CD4-positive, CD25-positive, alpha-beta regulatory T cell (primary cell): Measurements from ENCODE around the gene KRT83. TPM values are rescaled to one million over a fixed set of nuclear protein-coding genes. Genes with fewer than 3 reads are reported as not detected.
"Not testable (repeated sequence)": the region's sequence is repeated elsewhere in the genome, so short reads cannot be mapped to it uniquely, and the experiment has no call there.

Source experiments
- ATAC-seq, 2 donors: fragments of 150-1000 bp; cut with Tn5 transposase; one replicate each; pipeline ENCODE4 v1.10.0; 2021; ENCODE audit warnings: low read depth in 2 of 2, moderate number of reproducible peaks in 2 of 2, moderate library complexity in 1 of 2
- DNase-seq, 3 donors: peaks; one replicate each; pipeline versions ENCODE4 v3.0.0 to v3.0.0-alpha.2; 2012 to 2022; ENCODE audit warnings: mixed read lengths in 1 of 3
- H3K27ac ChIP-seq: one replicate; pipeline ENCODE4 v1.7.0; 2013; ENCODE audit warnings: mild to moderate bottlenecking, low read length; ENCODE audit not compliant: insufficient read depth, poor library complexity, severe bottlenecking
- H3K27me3 ChIP-seq: one replicate; pipeline ENCODE4 v1.7.0; 2013; ENCODE audit warnings: low read length; ENCODE audit not compliant: control insufficient read depth, insufficient read depth
- H3K36me3 ChIP-seq: one replicate; pipeline ENCODE4 v1.7.0; 2013; ENCODE audit warnings: mild to moderate bottlenecking, low read length, moderate library complexity; ENCODE audit not compliant: control insufficient read depth, insufficient read depth
- H3K4me1 ChIP-seq: 2 replicates; pipeline ENCODE4 v1.7.0; 2013; ENCODE audit warnings: mild to moderate bottlenecking, low read length; ENCODE audit not compliant: insufficient read depth, control insufficient read depth, poor library complexity, severe bottlenecking
- H3K4me3 ChIP-seq: one replicate; pipeline ENCODE4 v1.7.0; 2013; ENCODE audit warnings: low read depth, mild to moderate bottlenecking, low read length, moderate library complexity
- H3K9me3 ChIP-seq, 2 experiments: 1 replicate in 1 of 2; 2 replicates in 1 of 2; pipeline ENCODE4 v1.7.0; 2013; ENCODE audit warnings: low read length in 2 of 2, mild to moderate bottlenecking in 1 of 2, moderate library complexity in 1 of 2; ENCODE audit not compliant: control insufficient read depth in 2 of 2
- H3K27ac Mint-ChIP-seq, 3 donors: one replicate each; pipeline ENCODE4 v1.8.0; 2020 to 2022; ENCODE audit warnings: mild to moderate bottlenecking in 3 of 3, mixed read lengths in 3 of 3, moderate library complexity in 2 of 3
- H3K27me3 Mint-ChIP-seq: one replicate; pipeline ENCODE4 v1.8.0; 2022; ENCODE audit warnings: mild to moderate bottlenecking, mixed read lengths
- H3K36me3 Mint-ChIP-seq: one replicate; pipeline ENCODE4 v1.8.0; 2020; ENCODE audit warnings: mixed read lengths
- H3K4me1 Mint-ChIP-seq, 4 donors: one replicate each; pipeline ENCODE4 v1.8.0; 2020 to 2022; ENCODE audit warnings: mixed read lengths in 4 of 4, mild to moderate bottlenecking in 1 of 4
- H3K4me3 Mint-ChIP-seq, 4 donors: one replicate each; pipeline ENCODE4 v1.8.0; 2020 to 2022; ENCODE audit warnings: mild to moderate bottlenecking in 4 of 4, mixed read lengths in 4 of 4, moderate library complexity in 3 of 4
- H3K9me3 Mint-ChIP-seq, 7 donors: one replicate each; pipeline ENCODE4 v1.8.0; 2020 to 2022; ENCODE audit warnings: mixed read lengths in 7 of 7, mild to moderate bottlenecking in 3 of 7, moderate library complexity in 2 of 7
- polyA plus RNA-seq, 4 donors: library from polyadenylated mRNA; unstranded; fragments of 300-500 nt; fragmentation: Illumina TruSeq; gene quantifications; one replicate each; pipeline ENCODE4 v1.2.3, GENCODE V29; 2021
- total RNA-seq: library from RNA; stranded (reverse); gene quantifications from one replicate; pipeline ENCODE4 v1.2.3, GENCODE V29; 2022

The KRT83 gene
- total and polyA plus RNA-seq, 5 donors from 2014 or later, result not detected

DNA sequence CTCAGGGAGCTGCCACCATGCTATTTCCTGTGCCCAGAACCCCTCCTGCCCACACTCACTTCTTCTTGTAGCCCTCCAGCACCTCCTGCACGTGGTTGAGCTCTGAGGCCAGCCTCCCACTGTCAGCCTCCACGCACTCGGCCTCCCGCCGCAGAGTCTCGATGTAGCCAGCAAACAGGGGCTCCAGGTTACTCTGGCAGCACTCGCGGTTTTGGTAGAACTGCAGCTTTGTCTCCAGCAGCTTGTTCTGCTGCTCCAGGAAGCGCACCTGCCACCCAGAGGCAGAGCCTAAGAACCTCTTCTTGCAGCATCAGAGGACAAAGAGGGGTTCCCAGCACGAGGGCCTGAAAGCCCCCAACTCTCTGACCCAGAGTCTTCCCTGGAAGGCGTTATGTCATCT lies 2.1 kb downstream of the KRT83 start:
- DNase-seq (peak in 1 of 3 donors; percentile 19), ATAC-seq (no peak)
- Histone ChIP-seq H3K36me3 (no peaks in the 10 kb centered on the region), H3K4me1 (no peaks in the 10 kb centered on the region), H3K4me3 (no peak overlapping the region), H3K27me3 (no peaks in the 10 kb centered on the region), H3K27ac (no peak overlapping the region), H3K9me3 (no peaks in the 10 kb centered on the region)
- Mint-ChIP-seq H3K27me3 (peaks cover 30% of the 10 kb centered on the region), H3K36me3 (no peaks in the 10 kb centered on the region), H3K4me3 (no peak overlapping the region), H3K27ac (no peak overlapping the region), H3K9me3 (peaks cover 0 to 3% (median 0%) of the 10 kb centered on the region in 7 donors), H3K4me1 (peaks cover 0 to under 1% (median 0%) of the 10 kb centered on the region in 4 donors)

DNA sequence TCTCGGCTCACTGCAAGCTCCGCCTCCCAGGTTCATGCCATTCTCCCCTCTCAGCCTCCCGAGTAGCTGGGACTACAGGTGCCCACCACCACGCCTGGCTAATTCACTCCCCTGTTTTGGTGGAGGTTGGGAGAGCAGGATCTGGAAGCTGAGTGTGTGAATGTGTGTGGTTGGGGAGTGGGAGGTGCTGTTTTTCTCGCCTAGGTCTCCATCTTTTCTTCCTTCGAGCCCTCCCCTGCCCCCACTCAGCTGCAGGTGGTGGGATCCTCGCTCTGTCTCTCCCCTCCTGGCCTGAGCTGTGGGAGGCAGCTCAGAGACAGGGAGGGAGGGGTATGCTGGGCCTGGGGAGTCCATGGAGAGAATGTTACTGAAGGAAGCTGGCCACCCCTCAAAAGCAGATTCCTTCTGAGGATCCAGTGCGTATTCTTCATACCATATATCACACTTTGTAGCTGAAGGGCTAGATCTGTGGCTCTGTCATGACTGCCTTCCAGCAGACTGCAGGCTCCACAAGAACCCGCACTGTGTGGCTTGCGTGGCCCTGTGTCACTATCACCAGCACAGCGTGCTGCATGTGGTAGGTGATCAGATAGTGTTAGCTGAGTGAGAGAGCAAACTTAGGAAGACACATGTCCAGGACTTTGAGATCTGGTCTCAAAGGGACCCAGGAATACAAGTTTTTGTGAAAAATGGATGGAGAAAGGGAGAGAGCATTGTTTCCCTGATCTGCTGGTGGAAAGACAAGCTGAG lies 2.8 kb downstream of the KRT83 start:
- Mint-ChIP-seq H3K36me3 (no peaks in the 10 kb centered on the region), H3K4me1 (no peaks in the 10 kb centered on the region), H3K27me3 (peaks cover 34% of the 10 kb centered on the region), H3K4me3 (no peak overlapping the region), H3K27ac (no peak overlapping the region), H3K9me3 (peaks cover 0 to 3% (median 0%) of the 10 kb centered on the region in 7 donors)
- no peaks in the 10 kb centered on the region for H3K4me1 ChIP-seq
- no peak for ATAC-seq
- no peaks in the 10 kb centered on the region for H3K27me3 ChIP-seq
- H3K27ac ChIP-seq, result no peak overlapping the region
- no peaks in the 10 kb centered on the region for H3K36me3 ChIP-seq
- H3K4me3 ChIP-seq, result no peak overlapping the region
- DNase-seq, result no peak
- no peaks in the 10 kb centered on the region for H3K9me3 ChIP-seq

- Mint-ChIP-seq H3K4me3 (no peak overlapping the region), H3K36me3 (no peaks in the 10 kb centered on the region), H3K27ac (no peak overlapping the region), H3K27me3 (peaks cover 29% of the 10 kb centered on the region), H3K4me1 (no peaks in the 10 kb centered on the region), H3K9me3 (peaks cover 0 to 3% (median 0%) of the 10 kb centered on the region in 7 donors)
- ATAC-seq (no peak), DNase-seq (no peak)
- Histone ChIP-seq H3K9me3 (no peaks in the 10 kb centered on the region), H3K36me3 (no peaks in the 10 kb centered on the region), H3K27ac (no peak overlapping the region), H3K4me3 (no peak overlapping the region), H3K4me1 (no peaks in the 10 kb centered on the region), H3K27me3 (no peaks in the 10 kb centered on the region)
Measured at GRCh38 chr12:52317468-52318052, 3.6 kb downstream of the KRT83 start.

DNA sequence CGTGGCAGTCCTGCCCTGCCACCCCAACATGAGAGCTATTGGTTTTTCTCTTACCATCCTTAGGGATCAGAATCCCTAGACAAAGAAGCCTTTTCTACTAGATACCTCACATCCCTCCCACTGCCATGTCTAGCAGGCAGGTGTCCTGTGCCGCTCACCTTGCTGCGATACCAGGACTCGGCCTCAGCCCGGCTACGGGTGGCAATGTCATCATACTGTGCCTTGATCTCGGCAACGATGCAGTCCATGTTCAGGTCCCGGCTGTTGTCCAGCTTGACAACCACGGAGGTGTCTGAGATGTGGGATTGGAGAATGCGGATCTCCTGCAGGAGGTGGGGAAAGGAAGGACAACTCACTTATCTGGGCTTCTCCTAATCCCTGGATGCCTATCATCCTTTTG lies 4.5 kb downstream of the KRT83 start:
- no peak for ATAC-seq
- H3K27me3 ChIP-seq, result no peaks in the 10 kb centered on the region
- no peak overlapping the region for H3K27ac ChIP-seq
- DNase-seq, result no peak
- peaks cover 0 to 1% (median 0%) of the 10 kb centered on the region in 7 donors for H3K9me3 Mint-ChIP-seq
- no peak overlapping the region for H3K4me3 ChIP-seq
- no peaks in the 10 kb centered on the region for H3K4me1 Mint-ChIP-seq
- H3K4me3 Mint-ChIP-seq, result no peak overlapping the region
- peaks cover 23% of the 10 kb centered on the region for H3K27me3 Mint-ChIP-seq
- H3K4me1 ChIP-seq, result no peaks in the 10 kb centered on the region
- H3K9me3 ChIP-seq, result no peaks in the 10 kb centered on the region
- no peak overlapping the region for H3K27ac Mint-ChIP-seq
- no peaks in the 10 kb centered on the region for H3K36me3 ChIP-seq
- no peaks in the 10 kb centered on the region for H3K36me3 Mint-ChIP-seq

- no peak for DNase-seq
- Histone ChIP-seq H3K9me3 (no peaks in the 10 kb centered on the region), H3K4me3 (no peak overlapping the region), H3K27me3 (no peaks in the 10 kb centered on the region), H3K4me1 (no peaks in the 10 kb centered on the region), H3K36me3 (no peaks in the 10 kb centered on the region), H3K27ac (no peak overlapping the region)
- H3K36me3 Mint-ChIP-seq, result no peaks in the 10 kb centered on the region
- H3K4me3 Mint-ChIP-seq, result no peak overlapping the region
- H3K27ac Mint-ChIP-seq, result no peak overlapping the region
- H3K27me3 Mint-ChIP-seq, result peaks cover 23% of the 10 kb centered on the region
- no peaks in the 10 kb centered on the region for H3K4me1 Mint-ChIP-seq
- H3K9me3 Mint-ChIP-seq, result peaks cover 0 to 1% (median 0%) of the 10 kb centered on the region in 7 donors
- no peak for ATAC-seq
Measured at GRCh38 chr12:52316290-52316689, 4.9 kb downstream of the KRT83 start.

GRCh38 chr12:52315721-52316120 lies 5.5 kb downstream of the KRT83 start:
- H3K4me1 ChIP-seq, H3K27me3 ChIP-seq: not testable (repeated sequence)
- peaks cover 22% of the 10 kb centered on the region for H3K27me3 Mint-ChIP-seq

DNA sequence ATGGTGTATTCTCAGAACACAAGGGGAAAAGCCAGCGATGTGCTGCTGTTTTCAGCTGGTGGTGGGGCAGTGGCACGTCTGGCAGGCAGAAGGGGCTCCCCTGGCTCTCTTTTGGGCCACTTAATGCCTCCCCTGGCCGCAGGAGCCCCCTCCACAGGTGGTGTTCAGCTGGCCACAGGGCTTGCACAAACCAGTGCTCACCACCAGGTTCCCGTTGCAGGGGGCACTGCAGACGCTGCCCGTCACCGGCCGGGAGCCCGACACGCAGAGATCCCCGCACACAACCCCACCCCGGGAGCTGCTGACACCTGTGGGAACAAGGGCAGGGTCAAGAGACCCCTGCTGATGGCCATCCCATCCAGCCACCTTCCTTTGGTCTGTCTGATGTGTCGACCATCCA lies 6.7 kb downstream of the KRT83 start:
- Histone ChIP-seq H3K9me3 (no peaks in the 10 kb centered on the region), H3K27me3 (peaks cover 6% of the 10 kb centered on the region), H3K4me1 (no peaks in the 10 kb centered on the region), H3K36me3 (no peaks in the 10 kb centered on the region), H3K27ac (no peak overlapping the region), H3K4me3 (no peak overlapping the region)
- ATAC-seq, result no peak
- H3K4me3 Mint-ChIP-seq, result no peak overlapping the region
- no peak for DNase-seq
- peaks cover 0 to 1% (median 0%) of the 10 kb centered on the region in 7 donors for H3K9me3 Mint-ChIP-seq
- H3K27me3 Mint-ChIP-seq, result peaks cover 18% of the 10 kb centered on the region
- no peaks in the 10 kb centered on the region for H3K4me1 Mint-ChIP-seq
- no peak overlapping the region for H3K27ac Mint-ChIP-seq
- no peaks in the 10 kb centered on the region for H3K36me3 Mint-ChIP-seq

More at GRCh38 chr12:52315721-52316120, 5.5 kb downstream of the KRT83 start:
- not testable (repeated sequence) for H3K4me3 ChIP-seq, H3K4me3 Mint-ChIP-seq, H3K27ac Mint-ChIP-seq, H3K4me1 Mint-ChIP-seq, H3K36me3 ChIP-seq, H3K9me3 Mint-ChIP-seq, H3K36me3 Mint-ChIP-seq, ATAC-seq, H3K9me3 ChIP-seq, H3K27ac ChIP-seq
- DNase-seq, result peak in 1 of 3 donors; percentile 23

- H3K27me3 Mint-ChIP-seq, result peaks cover 18% of the 10 kb centered on the region
- no peak overlapping the region for H3K4me3 ChIP-seq
- peaks cover 0 to 1% (median under 1%) of the 10 kb centered on the region in 4 donors for H3K4me1 Mint-ChIP-seq
- peaks cover 0 to 1% (median 0%) of the 10 kb centered on the region in 7 donors for H3K9me3 Mint-ChIP-seq
- no peak overlapping the region for H3K27ac Mint-ChIP-seq
- H3K27me3 ChIP-seq, result peaks cover 6% of the 10 kb centered on the region
- ATAC-seq, result no peak
- H3K36me3 ChIP-seq, result no peaks in the 10 kb centered on the region
- H3K4me1 ChIP-seq, result no peaks in the 10 kb centered on the region
- no peaks in the 10 kb centered on the region for H3K36me3 Mint-ChIP-seq
- DNase-seq, result no peak
- H3K9me3 ChIP-seq, result no peaks in the 10 kb centered on the region
- H3K27ac ChIP-seq, result no peak overlapping the region
- H3K4me3 Mint-ChIP-seq, result no peak overlapping the region
Measured at GRCh38 chr12:52313926-52314325, 7.3 kb downstream of the KRT83 start.
